OCI-M2 (cell line): ENCODE data around the gene NRXN3.
"Not testable (repeated sequence)": the region's sequence is repeated elsewhere in the genome, so short reads cannot be mapped to it uniquely, and the experiment has no call there.

Experiments used
- DNase-seq: peaks from one replicate; lab custom pipeline; 2025; ENCODE audit not compliant: unreplicated experiment; lab: John Stamatoyannopoulos, UW

The NRXN3 gene

DNA sequence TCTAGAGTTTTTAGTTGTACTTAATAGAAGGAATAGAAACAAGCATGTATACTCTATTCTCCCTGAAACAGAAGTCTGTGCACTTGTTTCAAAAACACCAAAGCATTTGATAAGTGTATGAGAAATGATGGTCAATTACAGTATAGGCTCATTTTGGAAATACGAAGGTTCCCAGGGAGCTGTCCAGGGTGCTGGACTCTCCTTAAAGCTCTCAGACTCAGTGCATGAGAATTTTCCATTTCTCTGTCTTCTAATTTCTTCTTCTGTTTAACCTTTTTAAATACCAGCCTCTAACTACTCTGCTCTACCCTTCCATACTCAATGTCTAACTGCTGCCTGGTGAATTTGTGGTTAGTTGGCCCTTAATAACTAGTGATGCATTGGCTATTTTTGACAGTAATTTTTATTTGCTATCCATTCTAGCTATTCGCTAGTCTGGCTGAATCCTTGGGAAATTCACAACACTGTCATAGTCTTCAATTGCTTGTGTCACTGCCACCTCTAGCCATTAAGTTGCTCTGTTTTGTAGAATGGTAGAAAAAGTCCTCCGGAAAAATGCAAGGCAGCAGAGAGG lies 229.2 kb downstream of the NRXN3 start:
- no peak for DNase-seq

DNA sequence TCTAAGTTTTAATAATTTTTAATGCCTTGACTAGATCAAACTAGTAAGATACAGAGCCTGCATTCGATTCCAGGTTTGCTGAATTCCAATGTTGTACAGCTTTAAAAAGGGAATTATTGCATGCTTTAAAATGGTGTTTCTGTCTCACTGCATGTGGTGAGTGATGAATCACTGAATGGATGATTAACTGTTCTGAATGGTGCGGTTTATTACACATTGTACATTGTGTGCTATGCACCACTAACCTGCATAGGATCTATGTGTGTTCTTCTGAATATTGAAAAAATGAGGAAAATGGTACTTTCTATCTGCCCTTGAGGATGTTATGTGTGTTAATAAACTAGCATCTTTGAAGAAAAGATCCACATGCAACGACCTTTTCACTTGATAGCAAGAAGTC lies 231.7 kb downstream of the NRXN3 start:
- DNase-seq: no peak

DNA sequence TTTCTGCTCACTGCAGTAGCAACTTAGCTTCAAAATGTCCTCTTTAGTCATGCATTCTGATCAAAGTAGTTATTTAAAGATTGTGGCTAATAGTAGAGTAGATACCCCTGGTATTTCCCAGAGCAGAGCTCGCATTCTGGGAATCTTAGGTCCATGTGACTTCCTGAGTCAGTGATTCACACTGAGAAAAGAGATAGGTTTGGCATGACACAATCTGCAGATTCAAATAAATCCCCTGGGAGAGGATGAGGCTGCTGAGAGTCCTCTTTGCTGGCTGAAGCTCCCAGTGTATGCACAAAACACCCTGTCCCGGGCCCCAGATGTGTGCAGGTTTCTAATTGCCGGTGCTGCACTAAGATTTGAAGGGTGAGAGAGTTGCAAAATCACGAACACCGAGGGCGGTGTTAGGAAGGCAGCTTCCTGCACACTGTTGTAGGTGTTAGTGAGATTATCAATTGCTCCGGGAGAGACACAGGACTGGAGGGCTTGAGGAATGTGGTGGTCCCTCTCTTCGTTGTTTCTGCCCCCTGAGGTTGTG lies 233.2 kb downstream of the NRXN3 start:
- no peak for DNase-seq

DNA sequence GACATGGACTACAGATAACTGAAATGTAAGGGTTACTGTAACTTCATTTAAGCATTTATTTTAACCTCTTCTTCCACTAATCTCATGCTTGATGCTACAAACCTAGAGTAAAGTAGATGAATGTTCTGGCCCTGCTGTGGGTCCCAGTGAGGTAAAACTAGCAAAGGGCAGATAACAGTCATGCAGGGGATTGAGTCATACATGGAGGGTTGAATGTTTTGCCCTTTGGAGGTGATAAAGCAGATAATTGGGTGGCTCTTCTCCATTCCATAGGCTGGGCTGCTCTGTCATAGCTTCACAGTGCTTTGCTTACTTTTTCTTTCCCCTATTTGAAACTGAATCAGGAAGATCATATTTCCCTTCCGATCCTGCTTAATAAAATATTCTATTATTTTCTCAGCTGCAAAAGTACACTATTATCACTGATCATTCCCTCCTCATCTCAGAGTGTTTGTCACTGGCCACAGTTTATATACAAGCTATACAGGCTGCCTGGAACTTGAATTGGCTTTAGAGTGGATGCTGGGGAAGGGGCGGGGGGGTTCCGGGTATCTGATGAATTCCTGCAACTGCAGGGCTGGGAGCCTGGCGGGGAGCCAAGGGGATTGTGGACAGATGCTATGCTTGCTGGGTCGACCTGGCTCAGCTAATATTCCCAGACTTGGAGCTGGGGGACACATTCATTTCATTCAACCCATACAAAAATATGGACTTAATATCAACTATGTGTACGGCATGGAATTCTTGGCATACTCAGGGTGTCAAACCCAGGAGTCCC lies 235.1 kb downstream of the NRXN3 start:
- DNase-seq: no peak

DNA sequence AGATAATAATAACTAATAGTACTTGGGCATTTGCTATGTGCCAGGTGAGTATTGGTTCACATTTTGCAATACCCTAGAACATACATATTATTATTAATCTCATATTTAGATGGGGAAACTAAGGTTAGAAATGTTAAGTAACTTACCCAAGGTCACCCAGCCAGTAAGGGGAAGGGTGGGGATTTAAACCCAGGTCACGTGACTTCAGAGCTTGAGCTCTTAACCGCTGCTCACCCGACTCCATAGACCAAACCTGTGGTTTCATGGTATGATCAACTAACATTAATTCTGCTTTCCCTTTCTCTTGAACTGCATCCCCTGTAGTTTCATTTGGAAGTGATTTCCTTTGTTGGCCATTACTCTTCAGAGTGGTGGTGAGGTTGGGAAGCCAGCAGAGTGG lies 242.3 kb downstream of the NRXN3 start:
- no peak for DNase-seq

DNA sequence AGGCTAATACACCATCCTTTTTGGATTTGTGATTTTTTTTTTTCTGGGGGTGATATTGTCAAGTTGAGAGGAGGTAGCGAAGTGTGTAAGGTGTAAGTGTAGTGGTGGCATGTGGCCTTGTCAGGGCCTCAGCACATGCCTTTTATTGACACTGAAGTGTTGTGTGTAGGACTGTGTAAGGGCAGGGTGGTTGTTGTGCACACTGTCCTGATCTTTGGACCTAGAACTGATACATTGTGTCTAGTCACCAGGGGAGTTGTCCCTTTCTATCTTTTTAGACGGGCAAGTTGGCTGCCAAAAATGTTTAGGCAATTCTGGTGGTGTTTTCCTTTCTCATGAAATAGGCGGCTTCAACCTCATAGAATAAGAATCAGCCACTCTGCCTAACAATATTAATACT lies 244.0 kb downstream of the NRXN3 start:
- DNase-seq: no peak

DNA sequence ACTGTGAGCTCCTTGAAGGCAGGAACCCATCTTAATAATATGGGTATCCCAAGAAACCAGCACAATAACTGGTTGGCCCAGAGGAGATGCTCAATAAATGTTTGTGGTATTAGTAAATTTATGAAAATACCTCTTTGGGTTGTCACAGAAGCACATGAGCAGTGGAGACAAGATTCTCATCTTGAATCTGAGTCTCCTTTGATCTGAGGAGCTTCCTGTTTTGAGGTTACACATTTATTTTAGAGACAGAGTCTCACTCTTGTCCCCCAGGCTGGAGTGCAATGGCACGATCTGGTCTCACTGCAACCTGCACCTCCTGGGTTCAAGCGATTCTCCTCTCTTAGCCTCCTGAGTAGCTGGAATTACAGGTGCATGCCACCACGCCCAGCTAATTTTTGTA lies 247.4 kb downstream of the NRXN3 start:
- no peak for DNase-seq

DNA sequence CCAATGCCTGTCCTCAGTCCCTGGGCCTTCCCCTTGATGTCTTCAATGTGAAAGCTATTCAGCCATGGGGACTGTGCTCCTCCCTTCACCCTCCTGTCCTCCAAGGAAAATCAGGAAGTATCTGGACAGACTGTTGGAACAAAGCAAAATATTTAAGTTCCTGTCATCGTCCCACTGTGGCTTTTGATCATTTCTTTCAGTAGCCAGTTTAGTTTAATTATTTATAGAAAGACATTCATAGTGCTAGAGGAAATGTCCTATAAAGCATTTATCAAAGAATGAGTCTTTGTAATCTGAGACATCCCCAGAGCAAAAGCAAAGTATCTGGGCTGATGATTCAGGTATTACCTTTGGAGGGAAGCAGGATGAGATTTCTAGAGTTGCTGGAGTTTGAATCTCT lies 254.1 kb downstream of the NRXN3 start:
- no peak for DNase-seq

DNA sequence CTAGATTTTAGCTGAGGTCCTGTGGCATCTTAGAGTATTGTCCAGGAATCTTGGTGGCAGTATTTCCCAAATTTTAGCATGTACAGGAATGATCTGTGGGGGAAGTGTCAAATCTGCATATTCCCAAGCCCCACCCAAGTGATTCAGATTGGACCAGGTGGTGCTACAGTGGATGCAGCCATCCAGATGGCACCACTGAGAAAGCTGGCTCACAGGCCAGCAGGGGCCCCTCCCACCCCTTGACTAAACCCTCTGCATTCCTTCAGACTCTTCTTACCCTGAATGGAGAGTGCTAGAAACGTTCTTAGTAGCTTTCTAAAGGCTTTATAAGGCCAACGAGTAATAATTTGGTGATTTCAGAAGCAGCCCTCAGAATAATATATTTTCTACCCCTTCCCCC lies 255.2 kb downstream of the NRXN3 start:
- DNase-seq: no peak

DNA sequence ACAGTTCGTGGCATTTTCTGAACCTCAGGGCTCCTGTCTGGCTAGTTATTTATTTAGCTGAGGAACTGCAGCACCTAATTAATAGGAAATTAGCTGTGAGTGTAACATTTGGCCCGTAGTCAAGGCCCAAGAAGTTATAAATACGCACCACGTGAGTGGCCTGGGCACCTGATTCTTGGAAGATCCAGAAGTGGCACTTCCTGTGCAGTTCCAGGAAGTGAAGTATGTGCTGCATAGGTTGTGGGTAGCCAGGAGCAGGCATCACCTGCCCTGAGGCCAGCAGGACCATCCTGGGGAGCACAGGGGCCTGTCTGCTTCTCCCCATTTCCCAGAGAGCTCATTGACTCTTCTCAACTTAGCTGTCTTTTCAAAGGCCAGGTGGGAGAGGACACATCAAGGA lies 255.6 kb downstream of the NRXN3 start:
- DNase-seq: no peak

DNA sequence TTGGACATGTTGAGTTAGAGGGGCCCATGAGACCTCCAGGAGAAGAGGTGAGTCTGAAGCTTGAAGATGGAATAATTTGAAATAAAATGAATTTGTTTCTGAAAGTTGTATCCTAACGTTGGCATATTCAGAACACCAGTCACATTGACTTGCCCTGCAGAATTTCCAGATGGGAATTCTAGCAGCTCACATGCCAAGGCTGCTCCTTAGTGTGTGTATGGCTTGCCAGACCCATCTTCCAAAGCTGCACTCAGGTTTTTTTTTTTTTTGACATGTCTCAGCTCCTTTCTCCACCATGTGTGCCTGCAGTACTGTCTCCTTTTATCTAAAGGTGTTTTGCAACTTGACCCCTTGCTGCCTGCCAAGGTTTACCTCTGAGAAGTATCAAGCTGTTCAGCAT lies 261.9 kb downstream of the NRXN3 start:
- DNase-seq: no peak

DNA sequence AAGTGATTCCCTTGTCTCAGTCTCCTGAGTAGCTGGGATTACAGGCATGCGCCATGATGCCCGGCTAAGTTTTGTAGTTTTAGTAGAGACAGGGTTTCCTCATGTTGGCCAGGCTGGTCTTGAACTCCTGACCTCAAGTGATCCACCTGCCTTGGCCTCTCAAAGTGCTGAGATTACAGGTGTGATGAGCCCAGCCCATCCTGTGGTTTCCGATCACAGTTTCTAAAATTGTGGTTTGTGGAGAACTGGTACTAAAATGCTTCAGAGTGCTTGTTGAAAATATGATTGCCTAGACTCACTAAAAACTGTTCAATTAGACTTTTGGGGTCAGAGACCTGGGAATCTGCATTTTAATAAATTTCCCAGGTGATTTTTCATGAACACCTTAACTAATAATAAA lies 267.3 kb downstream of the NRXN3 start:
- DNase-seq: not testable (repeated sequence)

DNA sequence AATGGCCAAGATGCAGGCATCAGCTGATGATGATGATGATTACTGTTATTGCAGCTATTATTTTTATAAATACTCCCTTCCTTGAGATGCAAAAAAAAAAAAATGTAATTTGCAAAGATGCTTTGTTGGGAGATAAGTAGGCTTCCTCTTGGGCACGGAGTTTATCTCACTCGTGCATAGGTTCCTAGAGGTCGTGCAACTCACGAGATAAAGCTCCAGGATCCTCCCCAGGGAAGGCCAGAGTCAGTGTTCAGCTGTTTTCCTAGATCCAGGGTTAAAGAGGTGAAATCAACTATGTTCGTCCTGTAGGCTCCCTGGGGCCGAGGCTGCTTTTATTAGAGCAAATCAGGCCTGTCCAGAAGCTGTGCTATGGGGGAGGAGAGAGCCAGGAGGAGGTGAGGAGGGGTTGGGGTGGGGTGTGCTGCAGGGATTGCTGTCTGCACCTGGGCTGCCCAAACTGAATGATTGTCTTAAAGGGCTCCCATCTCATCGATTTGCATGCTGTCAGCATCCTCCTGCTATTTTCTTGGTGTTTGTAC lies 270.3 kb downstream of the NRXN3 start:
- DNase-seq: no peak

DNA sequence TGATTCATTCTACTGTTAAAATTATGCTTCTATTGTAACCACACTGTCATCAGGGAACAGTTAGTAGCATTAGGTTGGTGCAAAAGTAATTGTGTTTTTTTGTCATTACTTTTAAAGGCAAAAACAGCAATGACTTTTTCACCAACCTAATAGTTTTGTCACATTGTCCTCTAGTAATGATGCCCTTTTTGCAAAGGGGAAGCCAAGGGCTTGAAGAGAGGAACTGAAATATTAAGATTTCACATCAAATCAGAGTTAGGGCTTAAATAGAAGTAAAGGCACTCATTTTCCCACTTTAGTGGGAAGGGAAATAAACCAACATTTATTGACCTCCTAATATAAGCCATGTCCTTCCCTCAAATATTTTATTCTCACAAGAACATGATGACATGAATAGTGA lies 273.7 kb downstream of the NRXN3 start:
- DNase-seq: no peak

DNA sequence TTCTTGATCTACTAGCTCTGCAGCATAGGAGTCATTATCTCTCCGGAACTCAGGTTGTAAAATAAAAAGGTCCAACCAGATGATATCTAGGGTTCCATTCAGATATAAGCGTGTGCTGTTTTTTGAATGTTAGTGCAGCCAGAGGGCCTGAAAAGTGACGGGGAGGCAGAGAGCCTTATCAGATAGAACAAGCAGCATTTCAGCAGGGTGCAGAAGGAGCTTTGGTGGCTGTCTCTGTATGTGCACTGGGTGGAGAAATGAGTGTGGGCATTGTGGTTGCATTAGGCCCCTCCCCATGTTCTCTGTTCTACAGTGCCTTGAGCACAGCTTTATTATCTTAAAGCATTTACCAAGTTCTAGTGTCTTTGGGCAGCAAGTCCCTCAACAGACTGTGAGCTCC lies 275.1 kb downstream of the NRXN3 start:
- no peak for DNase-seq

DNA sequence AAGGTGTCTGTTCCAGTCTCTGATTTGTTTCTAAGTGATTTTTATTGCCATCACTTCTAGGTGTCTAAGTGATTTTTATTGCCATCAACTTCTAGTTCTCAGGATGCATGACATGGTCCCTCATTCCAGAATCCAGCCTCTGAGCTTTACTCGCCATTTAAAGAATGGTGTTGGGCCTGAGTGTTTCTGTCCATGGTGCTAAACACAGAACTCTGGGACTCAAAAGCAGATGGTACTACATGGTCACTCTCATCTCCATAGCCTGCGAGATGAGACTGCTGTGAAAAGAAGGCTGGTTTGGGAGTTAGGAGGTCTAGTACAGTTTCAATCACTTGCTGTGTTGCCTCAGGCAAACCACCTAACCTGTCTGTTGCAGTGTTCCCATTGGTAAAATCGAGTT lies 276.6 kb downstream of the NRXN3 start:
- no peak for DNase-seq

DNA sequence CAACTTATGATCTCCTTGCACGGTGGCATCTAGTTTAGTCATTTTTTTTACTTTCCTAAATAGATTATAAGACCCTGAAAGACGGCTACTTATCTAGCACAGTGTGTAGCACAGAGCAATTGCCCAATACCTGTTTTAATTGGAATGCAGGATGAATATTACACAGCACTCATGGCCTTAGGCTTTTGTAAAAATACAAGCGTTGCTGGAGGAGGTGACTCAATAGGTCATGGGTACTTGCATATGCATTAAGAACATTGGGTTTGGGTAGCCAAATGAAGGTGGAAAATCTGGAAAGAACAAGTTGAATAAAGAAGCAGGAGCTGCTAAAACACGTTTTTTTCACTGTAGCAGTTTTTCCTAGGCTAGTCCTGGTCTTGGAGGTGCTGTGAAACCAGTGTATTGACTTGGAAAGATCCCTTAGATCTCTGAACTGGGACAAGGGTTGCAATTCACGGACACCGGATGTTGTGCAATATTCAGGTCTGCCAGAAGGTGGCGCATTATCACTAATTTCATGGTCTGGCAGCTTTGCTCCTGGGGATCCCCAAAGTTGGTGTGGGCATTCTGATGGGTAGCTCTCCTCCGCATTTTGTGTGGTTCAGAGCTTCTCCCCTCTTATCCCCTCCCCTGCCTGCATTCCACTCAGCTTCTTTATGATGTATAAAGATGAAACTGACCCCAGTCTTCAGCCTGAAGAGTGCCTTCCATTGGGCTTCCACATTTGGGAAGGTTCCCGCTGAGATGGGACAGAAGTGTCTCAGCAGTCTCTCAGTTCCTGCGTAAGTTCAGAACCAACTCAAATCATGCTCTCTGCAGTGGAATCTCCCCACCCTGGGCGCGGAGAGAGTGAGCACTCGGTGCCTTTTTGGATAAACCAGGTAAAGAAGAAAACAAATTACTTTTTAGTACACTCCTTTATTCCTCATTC lies 278.3 kb downstream of the NRXN3 start:
- DNase-seq: no peak

DNA sequence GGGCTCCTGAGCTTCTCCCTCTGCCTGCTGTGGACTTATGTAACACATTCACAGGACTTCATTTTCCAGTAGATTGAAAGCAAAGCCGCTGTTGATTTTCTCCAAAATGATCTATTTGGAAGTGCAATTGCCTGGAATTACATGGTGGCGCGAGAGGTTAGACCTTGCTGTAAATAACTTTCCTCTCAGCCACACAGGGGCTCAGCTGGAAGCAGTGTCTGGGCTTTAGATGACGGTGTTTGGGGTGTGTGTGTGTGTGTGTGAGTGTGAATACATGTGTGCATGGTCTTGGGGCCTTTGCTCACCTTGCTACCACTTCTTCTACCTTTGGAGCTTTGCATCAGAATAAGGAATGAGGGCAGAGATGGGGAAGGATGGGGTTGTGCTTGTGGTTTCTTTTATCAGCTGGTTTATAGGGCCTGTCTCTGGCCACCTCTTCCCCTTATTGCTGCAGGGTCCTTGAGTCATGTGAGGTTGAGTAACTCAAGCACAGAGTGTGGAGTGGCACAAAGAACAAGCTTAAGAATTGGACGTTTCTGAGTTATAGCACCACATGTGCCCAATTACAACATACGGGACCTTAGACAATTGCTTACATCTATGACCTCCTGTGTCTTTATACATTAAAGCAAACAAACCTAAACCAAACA lies 280.6 kb downstream of the NRXN3 start:
- DNase-seq: no peak

DNA sequence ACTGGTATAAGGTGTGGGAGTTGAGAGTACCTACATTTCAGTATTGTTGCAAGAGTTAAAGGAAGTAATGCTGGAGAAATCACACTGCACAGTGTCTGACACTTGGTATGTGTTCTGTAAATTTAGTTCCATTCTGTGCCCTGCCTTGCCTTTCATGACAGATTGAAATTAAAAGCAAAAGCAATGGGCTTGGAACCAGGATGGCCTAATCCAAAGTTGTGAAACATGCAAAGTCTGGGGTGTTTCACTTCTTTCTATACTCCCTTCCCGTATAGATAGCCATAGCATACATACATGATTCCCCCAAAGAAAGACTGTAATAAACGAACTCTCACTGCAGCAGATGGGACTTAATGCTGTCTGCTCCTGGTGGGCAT lies 281.1 kb downstream of the NRXN3 start:
- no peak for DNase-seq

DNA sequence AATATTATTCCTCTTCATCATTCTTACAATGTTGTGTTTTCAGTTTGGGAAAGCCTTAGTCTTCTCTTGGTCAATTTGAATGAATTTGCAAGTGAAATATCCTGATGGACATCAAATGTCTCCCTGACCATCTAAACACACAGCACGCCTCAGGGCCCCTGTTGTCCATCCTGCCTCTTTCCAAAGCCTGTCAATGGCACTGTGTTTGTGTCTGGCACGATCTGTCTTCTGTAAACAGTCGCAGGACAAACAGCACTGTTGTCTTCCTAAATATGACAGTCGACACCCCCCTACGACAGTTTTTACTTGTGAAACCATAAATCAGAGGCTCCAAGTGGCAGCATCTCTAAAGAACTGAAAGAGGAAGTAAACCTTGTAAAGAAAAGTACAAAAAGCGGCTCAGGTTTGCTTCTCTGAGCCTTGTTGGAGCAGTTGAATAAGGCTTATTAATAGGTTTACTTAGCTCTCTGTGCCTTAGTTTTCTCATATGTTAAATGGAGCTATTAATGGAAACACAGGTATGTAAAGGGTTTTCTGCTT lies 285.8 kb downstream of the NRXN3 start:
- DNase-seq: no peak

DNA sequence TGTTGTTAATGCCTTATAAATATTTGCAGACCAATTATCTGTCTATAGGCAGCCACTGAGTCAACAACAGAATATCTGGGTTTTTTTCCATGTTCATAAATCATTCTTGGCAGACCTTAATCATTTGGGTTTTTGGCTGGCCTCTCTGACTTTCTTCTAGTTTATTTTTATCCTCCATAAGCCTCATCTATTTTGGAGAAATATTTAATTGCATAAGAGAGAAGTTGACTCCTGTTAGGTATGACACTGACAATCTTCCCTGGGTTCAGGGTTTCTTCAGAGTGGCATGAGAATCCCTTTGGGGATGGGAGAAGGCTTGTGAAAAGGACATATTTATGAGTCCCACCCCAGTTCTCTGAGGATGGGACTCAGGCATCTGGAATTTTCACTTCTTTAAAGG lies 299.8 kb downstream of the NRXN3 start:
- DNase-seq: no peak
